ENCODE data around the gene CERS1. TPM values are rescaled to one million over a fixed set of nuclear protein-coding genes. Genes with fewer than 3 reads are reported as not detected.

CERS1 gene
- not detected for total RNA-seq (2013)
- not detected for polyA plus RNA-seq
- not detected in 2 replicates for polyA minus RNA-seq
- total RNA-seq: 0 to 0.92 (median 0.14) reads per million in 11 experiments

DNA sequence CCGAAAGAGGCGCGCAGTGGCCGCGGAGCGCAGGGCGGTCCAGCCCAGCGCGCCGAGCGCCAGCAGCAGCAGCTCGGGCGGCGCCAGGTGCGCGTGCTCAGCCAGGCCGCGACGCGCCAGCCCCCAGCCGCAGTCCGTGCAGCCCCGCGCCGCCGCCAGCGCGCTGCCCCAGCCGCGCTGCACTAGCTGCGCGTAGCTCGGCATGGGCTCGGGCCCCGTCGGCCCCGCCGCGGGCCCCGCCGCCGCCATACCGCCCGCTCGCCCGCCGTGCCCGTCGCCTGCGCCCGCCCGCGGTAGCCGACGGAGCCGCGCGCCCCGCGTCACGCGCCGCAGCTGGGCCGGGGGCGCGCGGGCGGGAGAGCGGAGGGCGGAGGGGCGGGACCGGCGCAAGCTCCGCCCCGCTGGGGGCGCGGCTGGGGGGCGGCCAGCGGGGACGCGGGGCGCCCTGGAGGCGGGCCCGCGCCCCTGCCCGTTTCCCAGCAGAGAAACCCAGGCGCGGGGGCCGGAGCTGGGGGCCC, at the start of gene CERS1:
Gene CERS1, minus strand, starts transcription at position 335 of the 518 bp plus-strand sequence. Its CDS starts 86 bp downstream, at position 249.
- peaks cover 29 to 54% (median 38%) of the 10 kb centered on the region in 3 donors for H3K27me3 Mint-ChIP-seq (ENCODE audit: low read depth in 3 of 3)
- peaks cover 14% of the 10 kb centered on the region for H3K4me1 Mint-ChIP-seq
- Histone ChIP-seq H3K9ac (ENCODE audit: insufficient read depth, low read length, poor library complexity, severe bottlenecking) (no peak within 1 kb of the TSS), H3K4me2 (replicated peaks; ENCODE audit: extremely low read depth, low read length, poor library complexity, severe bottlenecking) (peak within 1 kb of the TSS; percentile 68), H3K27ac (ENCODE audit: low read depth in 1 of 2, low read length in 2 of 2) (no peak within 1 kb of the TSS), H3K27me3 (ENCODE audit: control insufficient read depth in 2 of 2, insufficient read depth in 2 of 2, low read length in 2 of 2) (peaks cover 3 to 37% of the 10 kb centered on the region in 2 donors), H2AFZ (ENCODE audit: insufficient read depth, low read depth, low read length, poor library complexity, severe bottlenecking) (no peak within 1 kb of the TSS), H3K36me3 (replicated peaks in 1 of 2; ENCODE audit: control insufficient read depth in 1 of 2, insufficient read depth in 2 of 2, low read length in 2 of 2) (peaks cover 21 to 22% of the 10 kb centered on the region in 2 donors), H3K79me2 (ENCODE audit: insufficient read depth, low read length) (no peaks in the 10 kb centered on the region), H3K4me1 (ENCODE audit: control insufficient read depth in 1 of 2, insufficient read depth in 2 of 2, low read length in 2 of 2) (peaks cover 4 to 10% of the 10 kb centered on the region in 2 donors), H3K9me3 (replicated peaks in 1 of 2; ENCODE audit: control insufficient read depth in 1 of 2, insufficient read depth in 1 of 2, low read length in 2 of 2) (peaks cover 0 to 5% of the 10 kb centered on the region in 2 donors), H4K20me1 (ENCODE audit: insufficient read depth, low read length) (peaks cover 28% of the 10 kb centered on the region), H3K4me3 (replicated peaks in 1 of 3; ENCODE audit: low read depth in 2 of 3, low read length in 3 of 3) (peak within 1 kb of the TSS in 1 of 3 experiments; percentile 59)
- H3K27ac Mint-ChIP-seq: no peak within 1 kb of the TSS
- intact Hi-C loops (cut with micrococcal nuclease): no loop called here
- peaks cover 21 to 24% of the 10 kb centered on the region in 2 donors for H3K36me3 Mint-ChIP-seq
- TF ChIP-seq, protein P1, sequence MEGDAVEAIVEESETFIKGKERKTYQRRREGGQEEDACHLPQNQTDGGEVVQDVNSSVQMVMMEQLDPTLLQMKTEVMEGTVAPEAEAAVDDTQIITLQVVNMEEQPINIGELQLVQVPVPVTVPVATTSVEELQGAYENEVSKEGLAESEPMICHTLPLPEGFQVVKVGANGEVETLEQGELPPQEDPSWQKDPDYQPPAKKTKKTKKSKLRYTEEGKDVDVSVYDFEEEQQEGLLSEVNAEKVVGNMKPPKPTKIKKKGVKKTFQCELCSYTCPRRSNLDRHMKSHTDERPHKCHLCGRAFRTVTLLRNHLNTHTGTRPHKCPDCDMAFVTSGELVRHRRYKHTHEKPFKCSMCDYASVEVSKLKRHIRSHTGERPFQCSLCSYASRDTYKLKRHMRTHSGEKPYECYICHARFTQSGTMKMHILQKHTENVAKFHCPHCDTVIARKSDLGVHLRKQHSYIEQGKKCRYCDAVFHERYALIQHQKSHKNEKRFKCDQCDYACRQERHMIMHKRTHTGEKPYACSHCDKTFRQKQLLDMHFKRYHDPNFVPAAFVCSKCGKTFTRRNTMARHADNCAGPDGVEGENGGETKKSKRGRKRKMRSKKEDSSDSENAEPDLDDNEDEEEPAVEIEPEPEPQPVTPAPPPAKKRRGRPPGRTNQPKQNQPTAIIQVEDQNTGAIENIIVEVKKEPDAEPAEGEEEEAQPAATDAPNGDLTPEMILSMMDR (IDR thresholded peaks at IDR 0.05): no peak
- WGBS (ENCODE audit: insufficient coverage): 0% methylated on average over 89 of the region's 89 CpGs
- peaks cover 0 to 7% (median 4%) of the 10 kb centered on the region in 7 donors for H3K9me3 Mint-ChIP-seq
- DNase-seq: no peak
- H3K4me3 Mint-ChIP-seq: peak within 1 kb of the TSS; percentile 63 to 87

DNA sequence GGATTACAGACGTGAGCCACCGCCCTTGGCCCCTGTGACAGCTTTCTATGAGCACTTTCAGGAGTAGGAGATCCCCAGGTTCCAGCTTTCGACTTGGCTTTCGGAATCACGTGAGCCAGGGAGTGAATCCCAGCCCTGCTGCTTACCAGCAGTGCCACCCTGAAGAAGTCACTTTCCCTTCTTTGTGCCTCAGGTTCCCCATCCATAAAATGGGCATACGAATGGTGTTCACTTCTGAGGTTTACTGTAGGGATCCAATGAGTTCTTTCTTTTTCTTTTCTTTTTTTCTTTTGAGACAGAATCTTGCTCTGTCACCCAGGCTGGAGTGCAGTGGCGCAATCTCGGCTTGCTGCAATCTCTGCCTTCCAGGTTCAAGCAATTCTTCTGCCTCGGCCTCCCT, 49.3 kb upstream of the CERS1 start:
- TF ChIP-seq, protein P1 (IDR thresholded peaks at IDR 0.05): no peak
- H3K4me3 Mint-ChIP-seq: no peak overlapping the region

More for the DNA sequence above, 49.3 kb upstream of the CERS1 start:
- DNase-seq: no peak
- H3K27me3 ChIP-seq (ENCODE audit: control insufficient read depth in 2 of 2, insufficient read depth in 2 of 2, low read length in 2 of 2): no peaks in the 10 kb centered on the region
- intact Hi-C loops (cut with micrococcal nuclease): no loop called here
- H3K36me3 ChIP-seq (replicated peaks in 1 of 2; ENCODE audit: control insufficient read depth in 1 of 2, insufficient read depth in 2 of 2, low read length in 2 of 2): peaks cover 0 to 8% of the 10 kb centered on the region in 2 donors
- peaks cover 14% of the 10 kb centered on the region for H3K79me2 ChIP-seq (ENCODE audit: insufficient read depth, low read length)
- peaks cover 0 to 4% (median 0%) of the 10 kb centered on the region in 3 donors for H3K27me3 Mint-ChIP-seq (ENCODE audit: low read depth in 3 of 3)
- no peak overlapping the region for H3K4me3 ChIP-seq (replicated peaks in 1 of 3; ENCODE audit: low read depth in 2 of 3, low read length in 3 of 3)
- H3K9me3 ChIP-seq (replicated peaks in 1 of 2; ENCODE audit: control insufficient read depth in 1 of 2, insufficient read depth in 1 of 2, low read length in 2 of 2): no peaks in the 10 kb centered on the region
- H3K9me3 Mint-ChIP-seq: peaks cover 0 to 9% (median 2%) of the 10 kb centered on the region in 7 donors
- H3K4me1 Mint-ChIP-seq: peaks cover 24% of the 10 kb centered on the region
- no peak overlapping the region for H2AFZ ChIP-seq (ENCODE audit: insufficient read depth, low read depth, low read length, poor library complexity, severe bottlenecking)
- no peak overlapping the region for H3K9ac ChIP-seq (ENCODE audit: insufficient read depth, low read length, poor library complexity, severe bottlenecking)
- H3K4me2 ChIP-seq (replicated peaks; ENCODE audit: extremely low read depth, low read length, poor library complexity, severe bottlenecking): no peak overlapping the region
- 94% methylated on average over 2 of the region's 9 CpGs for WGBS (ENCODE audit: insufficient coverage)
- no peak overlapping the region for H3K27ac ChIP-seq (ENCODE audit: low read depth in 1 of 2, low read length in 2 of 2)
- H4K20me1 ChIP-seq (ENCODE audit: insufficient read depth, low read length): no peaks in the 10 kb centered on the region
- peak overlapping the region in 2 of 7 donors; percentile 25 to 46 for H3K27ac Mint-ChIP-seq
- H3K36me3 Mint-ChIP-seq: peaks cover 13 to 15% of the 10 kb centered on the region in 2 donors
- H3K4me1 ChIP-seq (ENCODE audit: control insufficient read depth in 1 of 2, insufficient read depth in 2 of 2, low read length in 2 of 2): peaks cover 11 to 12% of the 10 kb centered on the region in 2 donors

All from CD14-positive monocyte (primary cell).